Activated CD4-positive, alpha-beta T cell treated with anti-CD3 and anti-CD28 coated beads, Interleukin-2, amount 10 ng/mL, durations not matched to agents 24 days and 14 days (primary cell): ENCODE results near the gene MAP3K10. TPM values are rescaled to one million over a fixed set of nuclear protein-coding genes. Genes with fewer than 3 reads are reported as not detected.

Experiments
- DNase-seq: peaks from one replicate; pipeline ENCODE4 v3.0.0; 2022
- H3K27ac Mint-ChIP-seq: one replicate; pipeline ENCODE4 v1.8.0; 2022; ENCODE audit warnings: mild to moderate bottlenecking, mixed read lengths
- H3K27me3 Mint-ChIP-seq: one replicate; pipeline ENCODE4 v1.8.0; 2022; ENCODE audit warnings: mixed read lengths
- H3K36me3 Mint-ChIP-seq: one replicate; pipeline ENCODE4 v1.8.0; 2022; ENCODE audit warnings: low read depth, mild to moderate bottlenecking, mixed read lengths
- H3K4me1 Mint-ChIP-seq: one replicate; pipeline ENCODE4 v1.8.0; 2021; ENCODE audit warnings: mixed read lengths
- H3K4me3 Mint-ChIP-seq: one replicate; pipeline ENCODE4 v1.8.0; 2022; ENCODE audit warnings: mild to moderate bottlenecking, moderate library complexity, mixed read lengths
- H3K9me3 Mint-ChIP-seq: one replicate; pipeline ENCODE4 v1.8.0; 2021; ENCODE audit warnings: mixed read lengths
- intact Hi-C: fragments of 100-400 bp; cut with micrococcal nuclease; formaldehyde crosslinking; loops from one replicate; pipeline ENCODE4 v1.15.1; 2023
- total RNA-seq: library from RNA; stranded (reverse); gene quantifications from 2 replicates; pipeline ENCODE4 v1.2.3, GENCODE V29; 2022

Gene MAP3K10
- total RNA-seq, 1 donor from 2014 or later, result 16.6 TPM

GRCh38 chr19:40249781-40250180, 58.6 kb downstream of the MAP3K10 start:
- no peaks in the 10 kb centered on the region for H3K27me3 Mint-ChIP-seq
- H3K4me1 Mint-ChIP-seq, result peaks cover 8% of the 10 kb centered on the region
- H3K27ac Mint-ChIP-seq, result no peak overlapping the region
- H3K36me3 Mint-ChIP-seq, result peaks cover 16% of the 10 kb centered on the region
- intact Hi-C loops, result no loop called here
- no peak for DNase-seq
- no peak overlapping the region for H3K4me3 Mint-ChIP-seq
- H3K9me3 Mint-ChIP-seq, result no peaks in the 10 kb centered on the region

- Mint-ChIP-seq H3K4me3 (no peak overlapping the region), H3K36me3 (peaks cover 31% of the 10 kb centered on the region), H3K27me3 (no peaks in the 10 kb centered on the region), H3K27ac (no peak overlapping the region), H3K4me1 (peaks cover 8% of the 10 kb centered on the region), H3K9me3 (no peaks in the 10 kb centered on the region)
- intact Hi-C loops, result no loop called here
- DNase-seq, result no peak
Observed at GRCh38 chr19:40251244-40251643, 60.0 kb downstream of the MAP3K10 start.

- Mint-ChIP-seq H3K9me3 (no peaks in the 10 kb centered on the region), H3K36me3 (peaks cover 35% of the 10 kb centered on the region), H3K4me1 (peaks cover 9% of the 10 kb centered on the region), H3K4me3 (no peak overlapping the region), H3K27me3 (no peaks in the 10 kb centered on the region), H3K27ac (no peak overlapping the region)
- DNase-seq, result no peak
- intact Hi-C loops, result no loop called here
Observed at GRCh38 chr19:40251991-40252390, 60.8 kb downstream of the MAP3K10 start.

GRCh38 chr19:40252395-40252794, 61.2 kb downstream of the MAP3K10 start:
- intact Hi-C loops, result no loop called here
- Mint-ChIP-seq H3K27me3 (no peaks in the 10 kb centered on the region), H3K36me3 (peaks cover 35% of the 10 kb centered on the region), H3K4me3 (no peak overlapping the region), H3K27ac (no peak overlapping the region), H3K4me1 (peaks cover 9% of the 10 kb centered on the region), H3K9me3 (no peaks in the 10 kb centered on the region)
- DNase-seq, result no peak

- intact Hi-C loops, result no loop called here
- DNase-seq, result no peak
- Mint-ChIP-seq H3K27ac (no peak overlapping the region), H3K36me3 (peaks cover 34% of the 10 kb centered on the region), H3K9me3 (no peaks in the 10 kb centered on the region), H3K4me3 (no peak overlapping the region), H3K27me3 (no peaks in the 10 kb centered on the region), H3K4me1 (peaks cover 11% of the 10 kb centered on the region)
Observed at GRCh38 chr19:40253611-40254092, 62.4 kb downstream of the MAP3K10 start.

GRCh38 chr19:40254714-40255418, 63.6 kb downstream of the MAP3K10 start:
- Mint-ChIP-seq H3K36me3 (peaks cover 31% of the 10 kb centered on the region), H3K9me3 (no peaks in the 10 kb centered on the region), H3K27me3 (no peaks in the 10 kb centered on the region), H3K4me1 (peaks cover 9% of the 10 kb centered on the region), H3K27ac (no peak overlapping the region), H3K4me3 (no peak overlapping the region)
- DNase-seq, result no peak
- intact Hi-C loops, result no loop called here

- Mint-ChIP-seq H3K27me3 (no peaks in the 10 kb centered on the region), H3K9me3 (no peaks in the 10 kb centered on the region), H3K36me3 (peaks cover 31% of the 10 kb centered on the region), H3K27ac (no peak overlapping the region), H3K4me1 (peaks cover 9% of the 10 kb centered on the region), H3K4me3 (no peak overlapping the region)
- intact Hi-C loops, result no loop called here
- DNase-seq, result no peak
Observed at GRCh38 chr19:40255619-40256166, 64.5 kb downstream of the MAP3K10 start.

GRCh38 chr19:40256512-40256911, 65.3 kb downstream of the MAP3K10 start:
- no peaks in the 10 kb centered on the region for H3K9me3 Mint-ChIP-seq
- peaks cover 32% of the 10 kb centered on the region for H3K36me3 Mint-ChIP-seq
- H3K27me3 Mint-ChIP-seq, result no peaks in the 10 kb centered on the region
- no peak for DNase-seq
- no peak overlapping the region for H3K4me3 Mint-ChIP-seq
- H3K27ac Mint-ChIP-seq, result no peak overlapping the region
- peaks cover 9% of the 10 kb centered on the region for H3K4me1 Mint-ChIP-seq
- intact Hi-C loops, result no loop called here

GRCh38 chr19:40257096-40257517, 65.9 kb downstream of the MAP3K10 start:
- no peaks in the 10 kb centered on the region for H3K9me3 Mint-ChIP-seq
- intact Hi-C loops, result no loop called here

GRCh38 chr19:40261631-40262030, 70.4 kb downstream of the MAP3K10 start:
- intact Hi-C loops, result no loop called here
- no peak for DNase-seq

More at GRCh38 chr19:40257096-40257517, 65.9 kb downstream of the MAP3K10 start:
- H3K4me1 Mint-ChIP-seq, result peaks cover 7% of the 10 kb centered on the region
- H3K36me3 Mint-ChIP-seq, result peaks cover 34% of the 10 kb centered on the region
- H3K27me3 Mint-ChIP-seq, result no peaks in the 10 kb centered on the region
- DNase-seq, result no peak
- H3K4me3 Mint-ChIP-seq, result no peak overlapping the region
- no peak overlapping the region for H3K27ac Mint-ChIP-seq

GRCh38 chr19:40262422-40262821, 71.2 kb downstream of the MAP3K10 start:
- no peaks in the 10 kb centered on the region for H3K27me3 Mint-ChIP-seq
- intact Hi-C loops, result no loop called here
- peaks cover 34% of the 10 kb centered on the region for H3K36me3 Mint-ChIP-seq
- no peak overlapping the region for H3K4me3 Mint-ChIP-seq
- H3K9me3 Mint-ChIP-seq, result no peaks in the 10 kb centered on the region
- H3K4me1 Mint-ChIP-seq, result peaks cover 5% of the 10 kb centered on the region
- no peak for DNase-seq
- H3K27ac Mint-ChIP-seq, result no peak overlapping the region

More at GRCh38 chr19:40261631-40262030, 70.4 kb downstream of the MAP3K10 start:
- Mint-ChIP-seq H3K27ac (no peak overlapping the region), H3K36me3 (peaks cover 37% of the 10 kb centered on the region), H3K4me3 (no peak overlapping the region), H3K9me3 (no peaks in the 10 kb centered on the region), H3K27me3 (no peaks in the 10 kb centered on the region), H3K4me1 (peaks cover 5% of the 10 kb centered on the region)

GRCh38 chr19:40263440-40264313, 72.5 kb downstream of the MAP3K10 start:
- Mint-ChIP-seq H3K27ac (no peak overlapping the region), H3K4me1 (peaks cover 7% of the 10 kb centered on the region), H3K36me3 (peaks cover 34% of the 10 kb centered on the region)

GRCh38 chr19:40264314-40265054, 73.3 kb downstream of the MAP3K10 start:
- DNase-seq, result no peak
- Mint-ChIP-seq H3K36me3 (peaks cover 36% of the 10 kb centered on the region), H3K4me1 (peaks cover 12% of the 10 kb centered on the region), H3K27me3 (no peaks in the 10 kb centered on the region), H3K4me3 (no peak overlapping the region), H3K9me3 (no peaks in the 10 kb centered on the region), H3K27ac (no peak overlapping the region)
- intact Hi-C loops, result no loop called here

More at GRCh38 chr19:40263440-40264313, 72.5 kb downstream of the MAP3K10 start:
- intact Hi-C loops, result no loop called here
- Mint-ChIP-seq H3K27me3 (no peaks in the 10 kb centered on the region), H3K9me3 (no peaks in the 10 kb centered on the region), H3K4me3 (no peak overlapping the region)
- no peak for DNase-seq
